DMS53 treated with DMSO at 0.1 percent for 48 hours (cell line): ENCODE measurements around the gene PDE4D.
A peak's percentile ranks its signal among the peaks of the same experiment; 100 is the strongest.
"Not testable (repeated sequence)": the region's sequence is repeated elsewhere in the genome, so short reads cannot be mapped to it uniquely, and the experiment has no call there.

Source experiments
- DNase-seq: peaks from one replicate; lab custom pipeline; 2025; ENCODE audit not compliant: unreplicated experiment; lab: John Stamatoyannopoulos, UW

Gene PDE4D

GRCh38 chr5:59618644-59619043 lies 274.9 kb downstream of the PDE4D start:
- DNase-seq = no peak

DNA sequence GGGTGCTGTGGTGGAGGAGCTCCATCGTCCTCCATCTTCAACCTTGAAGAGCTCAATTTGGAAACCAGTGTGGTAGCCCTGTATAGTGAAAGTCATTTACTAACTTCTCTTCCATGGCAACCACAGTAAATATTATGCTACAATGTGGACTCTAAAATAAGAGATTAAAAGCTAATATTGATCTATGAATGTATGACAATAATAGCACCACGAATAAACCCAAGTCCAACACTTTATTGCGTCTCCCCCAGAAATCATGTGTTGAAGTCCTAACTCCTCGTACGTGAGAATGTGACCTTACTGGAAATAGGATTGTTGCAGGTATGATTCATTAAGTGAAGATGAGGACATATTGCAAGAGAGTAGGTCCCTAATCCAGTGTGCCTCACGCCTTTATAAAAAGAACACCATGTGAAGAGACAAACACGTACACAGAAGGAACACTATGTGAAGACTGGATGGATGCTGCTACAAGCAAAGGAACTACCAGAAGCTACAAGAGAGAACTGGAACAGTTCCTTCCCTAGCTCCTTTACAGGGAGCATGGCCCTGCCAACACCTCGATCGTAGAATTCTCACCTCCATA lies 276.2 kb downstream of the PDE4D start:
- DNase-seq = no peak

- no peak for DNase-seq
Measured at GRCh38 chr5:59616413-59616812, 277.1 kb downstream of the PDE4D start.

DNA sequence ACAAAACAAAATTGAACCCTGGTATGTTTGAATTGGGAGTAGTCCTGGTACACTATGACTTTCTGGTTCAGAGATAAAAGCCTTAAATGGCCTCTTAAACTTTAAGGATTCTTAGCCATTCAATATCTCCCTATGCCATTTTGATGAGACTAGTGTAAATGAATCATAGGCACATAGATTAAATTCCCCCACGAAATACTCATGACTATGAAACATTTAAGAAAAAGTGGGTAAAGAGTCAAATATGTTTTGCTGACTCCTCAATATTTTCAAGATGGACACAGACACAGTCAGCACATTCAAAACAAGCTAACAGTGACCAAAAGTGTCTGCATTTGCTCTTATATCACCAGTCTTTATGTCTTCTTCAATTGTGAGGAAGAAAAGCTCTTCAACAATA lies 278.3 kb downstream of the PDE4D start:
- DNase-seq = no peak

DNA sequence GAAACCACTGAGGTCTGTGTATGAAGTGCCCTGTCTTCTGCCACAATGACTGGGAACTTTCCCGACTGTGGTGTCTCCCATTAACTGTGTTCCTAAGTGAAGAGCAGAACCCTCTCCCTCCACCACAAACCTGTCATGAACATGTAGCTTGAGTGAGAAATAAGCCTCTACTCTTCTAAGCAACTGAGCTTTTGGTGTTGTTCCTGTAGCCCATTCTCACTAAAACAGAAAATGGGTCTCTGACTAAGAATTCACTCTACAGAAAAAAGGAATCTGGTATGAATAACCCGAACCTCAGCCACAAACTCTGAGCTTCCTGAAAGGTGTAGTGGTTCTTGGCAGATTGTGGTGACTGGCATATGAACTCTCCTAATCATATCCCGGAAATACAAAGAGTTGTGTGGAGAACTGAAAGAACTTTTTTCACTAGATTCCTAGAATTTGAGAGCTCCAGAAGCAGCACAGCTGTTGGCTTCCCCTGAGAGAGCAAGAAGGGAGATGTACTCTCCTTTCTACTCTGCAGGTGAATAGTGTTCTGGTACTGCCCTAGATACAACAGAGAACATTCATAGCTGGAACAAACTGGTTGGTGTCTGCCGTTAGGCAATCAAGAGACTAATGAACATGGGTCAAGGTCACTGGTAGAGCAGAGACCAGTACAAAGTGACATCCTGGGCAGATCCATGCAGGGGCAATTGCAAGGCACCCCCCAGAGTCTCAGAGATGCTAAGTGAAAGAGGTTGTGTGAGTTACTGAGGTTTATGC lies 283.8 kb downstream of the PDE4D start:
- DNase-seq = no peak

GRCh38 chr5:59608745-59609144 lies 284.8 kb downstream of the PDE4D start:
- no peak for DNase-seq

DNA sequence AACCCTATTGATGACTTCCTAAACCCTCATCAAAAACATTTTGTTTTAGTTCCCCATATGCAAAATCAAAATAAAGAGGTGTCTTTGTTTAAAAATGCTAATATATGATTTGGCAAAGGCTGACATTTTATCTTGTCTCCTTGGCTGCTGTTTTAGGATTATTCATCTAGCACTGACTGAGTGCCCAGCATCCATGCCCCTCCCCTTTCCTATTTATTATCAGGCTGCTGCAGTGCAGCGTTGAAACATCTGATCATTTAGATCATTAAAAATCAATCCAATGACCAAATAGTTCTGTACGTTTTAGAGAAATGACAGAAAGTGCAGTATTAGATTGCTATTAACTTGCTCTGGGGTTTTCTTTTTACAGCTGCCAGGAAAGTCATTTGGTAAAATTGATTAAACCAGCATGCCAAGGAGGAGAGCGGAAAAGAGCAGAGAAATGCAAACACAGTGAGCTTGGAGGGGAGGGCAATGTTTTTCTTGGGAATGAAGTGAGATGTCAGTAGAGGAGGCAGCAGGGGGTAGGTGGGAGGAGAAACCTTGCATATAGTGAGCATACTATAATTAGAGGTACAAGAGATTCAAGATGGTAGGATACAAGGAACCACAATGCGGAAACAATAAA lies 286.3 kb downstream of the PDE4D start:
- DNase-seq = no peak

DNA sequence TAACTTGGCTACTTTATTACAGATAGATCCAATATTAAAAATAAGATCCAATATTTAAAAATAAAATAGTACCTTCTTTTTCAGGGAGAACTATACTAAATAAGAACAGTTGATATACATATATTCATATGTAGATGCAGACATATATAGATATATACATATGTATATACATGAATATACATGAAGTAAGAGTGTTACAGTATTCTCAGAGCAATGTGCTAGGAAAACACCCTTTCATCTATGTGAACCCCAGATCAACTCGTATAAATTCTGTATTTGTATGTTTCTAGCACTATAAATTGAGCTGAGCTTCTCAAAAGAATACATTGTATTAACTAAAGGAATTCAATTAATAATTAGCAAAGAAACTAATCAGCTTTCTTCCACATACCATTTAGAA lies 287.6 kb downstream of the PDE4D start:
- no peak for DNase-seq

DNA sequence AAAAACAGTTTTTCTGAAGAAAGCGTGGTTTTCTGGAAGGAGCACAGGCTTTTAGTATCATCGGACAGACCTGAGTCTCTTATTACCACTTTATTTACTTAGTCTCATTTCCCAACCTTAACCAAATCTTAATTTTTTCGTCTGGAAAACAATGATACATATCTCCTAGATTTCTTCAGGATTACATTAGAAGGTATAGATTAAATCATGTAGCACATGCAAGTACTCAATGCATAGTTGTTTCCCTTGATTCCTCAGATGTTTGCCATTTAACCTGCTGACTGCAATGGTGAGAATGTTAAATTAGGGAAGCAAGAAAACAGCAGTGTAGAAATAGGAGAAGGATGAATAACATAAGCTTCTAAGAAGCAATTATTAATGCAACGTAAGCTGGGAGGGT lies 289.4 kb downstream of the PDE4D start:
- no peak for DNase-seq

DNA sequence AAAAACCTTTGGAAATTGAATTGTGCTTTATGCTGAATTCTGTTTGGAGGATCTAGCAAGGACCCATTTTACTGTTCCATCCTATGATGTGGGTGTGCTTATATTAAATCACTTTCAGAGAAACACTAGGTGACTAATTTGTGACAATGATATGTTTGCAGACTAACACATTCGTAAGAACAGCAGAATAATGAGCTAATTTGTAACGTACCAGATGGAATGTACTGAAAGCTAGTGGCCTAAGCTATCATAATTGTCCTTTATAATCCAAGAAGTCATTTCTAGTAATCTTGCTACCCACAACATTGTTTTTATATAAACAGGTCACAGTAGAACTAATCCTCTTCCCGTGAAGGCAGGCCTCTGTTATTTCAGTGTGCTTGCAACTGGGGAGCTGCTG lies 292.5 kb downstream of the PDE4D start:
- DNase-seq = no peak

- no peak for DNase-seq
Measured at GRCh38 chr5:59600153-59600552, 293.4 kb downstream of the PDE4D start.

GRCh38 chr5:59599729-59600128 lies 293.8 kb downstream of the PDE4D start:
- no peak for DNase-seq

DNA sequence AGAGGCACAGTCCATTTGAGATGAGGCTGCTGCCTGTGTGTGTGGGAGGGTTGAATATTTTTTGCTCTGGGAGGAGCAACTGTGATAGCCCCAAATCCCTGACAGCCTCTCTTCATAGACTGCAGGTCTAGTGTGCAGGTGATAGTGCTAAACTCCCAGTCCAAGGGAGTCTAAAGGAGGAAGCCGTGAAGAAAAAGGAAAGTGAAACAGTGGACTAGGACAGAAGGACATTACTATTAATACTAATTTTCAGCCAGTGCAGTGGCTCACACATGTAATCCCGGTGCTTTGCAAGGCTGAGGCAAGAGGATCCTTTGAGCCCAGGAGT lies 295.0 kb downstream of the PDE4D start:
- DNase-seq = peak; percentile 57

GRCh38 chr5:59597690-59598546 lies 295.6 kb downstream of the PDE4D start:
- DNase-seq = no peak

DNA sequence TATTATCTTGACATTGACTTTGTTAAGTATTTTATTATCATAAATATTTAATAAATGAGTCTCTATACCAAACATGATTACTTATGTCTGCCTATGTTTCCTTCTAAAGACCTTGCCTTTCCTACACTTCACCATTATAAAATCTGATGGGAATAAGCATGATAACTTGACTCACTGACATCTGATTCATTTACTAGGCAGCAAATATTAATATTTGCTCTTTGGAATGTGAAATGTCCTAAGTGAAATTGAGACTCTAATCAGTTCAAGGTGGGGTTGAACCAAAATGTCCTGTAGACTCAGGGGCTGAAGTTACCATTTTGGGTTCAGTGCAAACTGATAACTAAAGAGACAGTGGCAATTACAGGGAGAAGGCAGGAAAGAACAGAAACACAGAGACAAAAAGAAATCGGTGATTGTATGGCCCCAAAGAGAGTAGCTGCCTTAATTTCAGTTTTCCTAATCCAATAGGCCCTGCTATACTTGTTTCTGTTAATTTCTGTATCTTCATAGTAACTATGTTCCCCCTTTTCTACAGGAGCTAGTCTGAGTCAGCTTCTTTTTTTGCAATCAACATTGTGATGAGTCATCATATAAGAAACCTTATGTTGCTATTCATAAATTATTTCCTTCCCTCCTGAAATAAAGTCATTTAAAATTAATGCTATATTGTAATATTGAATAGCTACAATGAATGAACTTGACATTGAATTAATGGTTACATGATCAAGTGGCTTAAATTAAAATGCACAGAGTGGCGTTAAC lies 296.8 kb downstream of the PDE4D start:
- DNase-seq = peak; percentile 25

GRCh38 chr5:59594118-59594517 lies 299.4 kb downstream of the PDE4D start:
- DNase-seq = not testable (repeated sequence)

DNA sequence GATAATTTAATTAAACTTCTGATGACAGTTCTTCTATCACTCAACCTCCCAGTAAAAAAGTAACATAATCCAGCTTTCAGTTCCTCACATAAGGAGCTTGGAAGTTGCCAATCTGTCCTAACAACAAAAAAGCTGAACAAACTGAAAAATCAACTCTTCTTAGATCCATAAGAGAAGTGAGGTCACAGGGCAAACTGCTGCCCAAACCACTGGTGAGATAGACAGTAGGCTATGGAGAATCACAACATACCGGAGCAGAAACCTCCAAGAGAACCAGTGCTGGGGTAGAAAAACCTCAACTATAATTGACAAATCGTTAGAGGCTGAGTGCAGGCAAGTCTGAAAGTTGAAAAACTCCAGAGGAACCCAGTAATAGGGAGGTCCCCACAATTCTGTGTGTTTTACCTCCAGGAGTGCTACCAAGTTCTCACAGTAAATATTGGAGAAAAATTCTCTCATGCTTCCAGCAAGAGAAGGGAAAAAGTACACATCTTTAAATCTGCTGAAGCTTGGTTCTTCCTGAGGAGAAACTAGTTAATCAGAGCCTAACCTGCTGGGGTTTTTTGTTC lies 300.0 kb downstream of the PDE4D start:
- no peak for DNase-seq

GRCh38 chr5:59592101-59592500 lies 301.4 kb downstream of the PDE4D start:
- DNase-seq = peak; percentile 28

GRCh38 chr5:59591162-59591561 lies 302.4 kb downstream of the PDE4D start:
- no peak for DNase-seq

GRCh38 chr5:59588922-59589321 lies 304.6 kb downstream of the PDE4D start:
- peak; percentile 69 for DNase-seq
